Aorta (tissue), 5 donors: ENCODE results near the gene BSG. TPM values are rescaled to one million over a fixed set of nuclear protein-coding genes. Genes with fewer than 3 reads are reported as not detected.
"Not testable (repeated sequence)": the region's sequence is repeated elsewhere in the genome, so short reads cannot be mapped to it uniquely, and the experiment has no call there.

Experiments used
- ATAC-seq: fragments of 200-7000 bp; cut with Tn5 transposase; one replicate; pipeline ENCODE4 v1.9.1; 2022; ENCODE audit warnings: moderate library complexity; ENCODE audit not compliant: low FRiP score
- DNase-seq, 2 donors: peaks; one replicate each; pipeline ENCODE4 v3.0.0-alpha.2; 2020
- H3K27ac ChIP-seq, 2 donors: one replicate each; pipeline ENCODE4 v1.5.1; 2013; ENCODE audit warnings: low read length in 2 of 2, mild to moderate bottlenecking in 2 of 2, moderate library complexity in 2 of 2, control low read depth in 1 of 2, inconsistent platforms in 1 of 2, low read depth in 1 of 2
- H3K27me3 ChIP-seq, 2 donors: one replicate each; pipeline ENCODE4 v1.6.1; 2013; ENCODE audit warnings: control low read depth in 1 of 2, low read length in 1 of 2, mild to moderate bottlenecking in 1 of 2, moderate library complexity in 1 of 2; ENCODE audit not compliant: insufficient read depth in 2 of 2, control insufficient read depth in 1 of 2
- H3K36me3 ChIP-seq, 2 donors: one replicate each; pipeline ENCODE4 v1.6.1; 2013; ENCODE audit warnings: control low read depth in 1 of 2, low read length in 1 of 2, mild to moderate bottlenecking in 1 of 2; ENCODE audit not compliant: insufficient read depth in 2 of 2, control insufficient read depth in 1 of 2
- H3K4me1 ChIP-seq, 2 donors: one replicate each; pipeline ENCODE4 v1.6.1; 2013; ENCODE audit warnings: low read length in 2 of 2, control low read depth in 1 of 2, mild to moderate bottlenecking in 1 of 2, moderate library complexity in 1 of 2; ENCODE audit not compliant: insufficient read depth in 2 of 2, control insufficient read depth in 1 of 2
- H3K4me3 ChIP-seq, 2 donors: one replicate each; pipeline ENCODE4 v1.5.1; 2013; ENCODE audit warnings: low read length in 2 of 2, control low read depth in 1 of 2, mild to moderate bottlenecking in 1 of 2
- H3K9me3 ChIP-seq: one replicate; pipeline ENCODE4 v1.6.1; 2013; ENCODE audit warnings: mild to moderate bottlenecking, low read length; ENCODE audit not compliant: control insufficient read depth
- WGBS, 2 donors: extraction: QIAGEN DNeasy Blood & Tissue Kit; methylation state at CpG; one replicate each; pipeline ENCODE4 v1.1.7; 2013; 5-methylcytosine and 5-hydroxymethylcytosine counted together
- intact Hi-C, 2 donors: fragments of 100-400 bp; cut with DNase I; formaldehyde crosslinking; loops; one replicate each; pipeline versions ENCODE4 v1.14.2 to v1.15.0; 2022
- polyA plus RNA-seq, 2 donors: library from polyadenylated mRNA; stranded (reverse); fragments of 200-250 nt; gene quantifications; one replicate each; pipeline ENCODE4 v1.2.3, GENCODE V29; 2013
- total RNA-seq, 2 donors: library from RNA; stranded (reverse); fragmentation: NEBNext Ultra II Directional; extraction: Animal tissue kit (Norgen Biotek cat#: 25700); gene quantifications; one replicate each; pipeline ENCODE4 v1.2.1, GENCODE V29; 2021
- donor health status: healthy with polysubstance abuse.
- donor health status: Bipolar disorder and iron deficiency.
- donor health status: DM: no; HTN: no; CAD: no.
- donor health status: DM: no; HTN: no; CAD: no.
- donor health status: DM: yes; HTN: yes; CAD: no.

BSG gene
- total and polyA plus RNA-seq, 4 donors: 239 to 436 (median 272) TPM

GRCh38 chr19:623974-624373 lies 51.6 kb downstream of the BSG start:
- intact Hi-C loops: no loop called here
- no peaks in the 10 kb centered on the region for H3K4me1 ChIP-seq
- H3K4me3 ChIP-seq: no peak overlapping the region
- 78 to 79% methylated on average over 24 of the region's 24 CpGs for WGBS, 2 donors
- no peak for DNase-seq
- H3K36me3 ChIP-seq: peaks cover 0 to 8% of the 10 kb centered on the region in 2 donors
- no peaks in the 10 kb centered on the region for H3K9me3 ChIP-seq
- no peak overlapping the region for H3K27ac ChIP-seq
- H3K27me3 ChIP-seq: no peaks in the 10 kb centered on the region
- ATAC-seq: no peak

DNA sequence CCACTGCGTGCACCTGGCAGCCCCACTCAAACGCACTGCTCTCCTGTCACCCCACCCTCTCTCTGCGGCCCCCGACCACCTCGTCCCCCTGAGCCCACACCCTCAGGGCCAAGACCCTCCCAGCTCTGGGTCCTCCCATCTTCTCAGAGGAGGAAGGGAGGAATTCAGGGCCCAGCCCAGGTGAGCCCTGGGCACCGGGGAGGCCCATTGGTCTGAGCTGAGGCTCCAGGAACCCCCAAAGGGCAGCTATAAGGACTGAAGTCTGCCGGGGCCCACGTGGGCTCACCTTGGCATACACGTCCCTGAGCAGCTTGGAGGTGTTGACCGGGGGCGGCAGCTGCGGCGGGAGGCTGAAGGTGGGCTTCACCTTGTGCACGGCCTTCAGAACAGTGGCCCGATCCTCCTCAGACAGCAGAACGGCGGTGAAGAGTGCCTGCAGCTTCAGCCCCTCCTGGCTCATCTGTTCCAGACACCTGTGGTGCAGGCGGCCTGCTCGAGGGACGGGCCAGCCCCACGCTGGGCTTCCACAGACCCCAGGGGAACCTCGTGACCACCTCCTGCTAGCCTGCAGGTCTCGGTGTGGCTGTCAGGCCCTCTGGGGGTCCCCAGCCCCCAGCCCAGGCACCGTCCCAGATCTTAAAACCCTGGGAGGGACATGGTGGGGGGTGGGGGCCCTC lies 52.2 kb downstream of the BSG start:
- H3K4me1 ChIP-seq: no peaks in the 10 kb centered on the region
- ATAC-seq (no peak), DNase-seq (no peak)
- H3K36me3 ChIP-seq: peaks cover 0 to 7% of the 10 kb centered on the region in 2 donors
- H3K27ac ChIP-seq: no peak overlapping the region
- WGBS, 2 donors: 90 to 91% methylated on average over 24 of the region's 24 CpGs
- H3K27me3 ChIP-seq: no peaks in the 10 kb centered on the region
- intact Hi-C loops: no loop called here
- H3K4me3 ChIP-seq: no peak overlapping the region
- H3K9me3 ChIP-seq: no peaks in the 10 kb centered on the region

DNA sequence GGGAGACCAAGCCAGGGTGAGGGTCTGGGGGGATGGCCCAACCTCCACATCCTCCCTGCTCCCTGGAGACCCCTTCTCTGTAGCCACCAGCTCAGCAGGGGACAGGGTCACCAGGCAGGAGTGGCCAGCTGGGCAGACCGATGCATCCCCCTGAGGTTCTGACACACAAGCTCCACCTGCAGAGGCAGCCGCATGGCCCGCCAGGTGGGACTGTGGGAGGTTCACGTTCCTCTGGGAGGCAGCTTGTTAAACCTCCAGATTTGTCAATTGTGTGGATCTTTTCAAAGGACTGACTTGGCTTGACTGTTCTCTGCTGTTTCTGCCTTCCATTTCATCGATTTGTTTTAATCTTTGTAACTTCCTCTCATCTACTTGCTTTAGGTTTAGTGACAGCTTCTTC lies 52.9 kb downstream of the BSG start:
- H3K9me3 ChIP-seq: no peaks in the 10 kb centered on the region
- 85 to 92% methylated on average over 5 of the region's 5 CpGs for WGBS, 2 donors
- no peak for DNase-seq
- ATAC-seq: no peak
- intact Hi-C loops: no loop called here
- peaks cover 0 to 5% of the 10 kb centered on the region in 2 donors for H3K36me3 ChIP-seq
- no peaks in the 10 kb centered on the region for H3K4me1 ChIP-seq
- no peak overlapping the region for H3K27ac ChIP-seq
- no peaks in the 10 kb centered on the region for H3K27me3 ChIP-seq
- H3K4me3 ChIP-seq: no peak overlapping the region

- H3K4me3 ChIP-seq, intact Hi-C loops, ATAC-seq, H3K27ac ChIP-seq, H3K27me3 ChIP-seq, H3K4me1 ChIP-seq, DNase-seq, H3K9me3 ChIP-seq, H3K36me3 ChIP-seq: not testable (repeated sequence)
- 96% methylated on average over 7 of the region's 7 CpGs for WGBS, 2 donors
Observed at GRCh38 chr19:626566-626965, 54.2 kb downstream of the BSG start.

GRCh38 chr19:628168-628567 lies 55.8 kb downstream of the BSG start:
- WGBS, 2 donors: 88 to 89% methylated on average over 19 of the region's 19 CpGs
- DNase-seq: no peak
- H3K27me3 ChIP-seq: no peaks in the 10 kb centered on the region
- intact Hi-C loops: no loop called here
- no peak for ATAC-seq
- no peaks in the 10 kb centered on the region for H3K9me3 ChIP-seq
- peaks cover 0 to 2% of the 10 kb centered on the region in 2 donors for H3K36me3 ChIP-seq
- H3K4me1 ChIP-seq: no peaks in the 10 kb centered on the region
- no peak overlapping the region for H3K4me3 ChIP-seq
- H3K27ac ChIP-seq: no peak overlapping the region

DNA sequence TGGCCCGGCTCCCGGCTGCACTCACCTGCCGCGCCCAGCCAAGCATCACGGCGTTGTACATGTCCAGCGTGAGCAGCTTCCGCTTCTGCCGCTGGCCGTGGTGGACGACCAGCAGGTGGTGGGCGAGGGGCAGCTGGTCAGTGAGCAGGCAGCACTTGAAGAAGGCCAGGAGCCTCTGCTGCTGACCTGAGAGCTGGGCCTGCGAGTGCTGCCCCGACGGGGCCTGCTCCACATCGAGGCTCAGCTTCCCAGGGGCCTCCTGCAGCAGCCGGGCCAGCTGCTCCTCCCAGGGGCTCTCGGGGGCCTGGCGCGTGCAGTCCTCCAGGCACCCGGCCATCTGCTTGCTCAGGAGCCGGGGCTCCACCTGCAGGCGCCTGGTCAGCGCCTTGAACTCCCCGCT lies 57.1 kb downstream of the BSG start:
- ATAC-seq, H3K36me3 ChIP-seq, H3K27me3 ChIP-seq, H3K27ac ChIP-seq, H3K4me1 ChIP-seq, DNase-seq, H3K9me3 ChIP-seq, intact Hi-C loops, H3K4me3 ChIP-seq: not testable (repeated sequence)
- WGBS, 2 donors: 73 to 76% methylated on average over 22 to 25 of the region's 25 CpGs

DNA sequence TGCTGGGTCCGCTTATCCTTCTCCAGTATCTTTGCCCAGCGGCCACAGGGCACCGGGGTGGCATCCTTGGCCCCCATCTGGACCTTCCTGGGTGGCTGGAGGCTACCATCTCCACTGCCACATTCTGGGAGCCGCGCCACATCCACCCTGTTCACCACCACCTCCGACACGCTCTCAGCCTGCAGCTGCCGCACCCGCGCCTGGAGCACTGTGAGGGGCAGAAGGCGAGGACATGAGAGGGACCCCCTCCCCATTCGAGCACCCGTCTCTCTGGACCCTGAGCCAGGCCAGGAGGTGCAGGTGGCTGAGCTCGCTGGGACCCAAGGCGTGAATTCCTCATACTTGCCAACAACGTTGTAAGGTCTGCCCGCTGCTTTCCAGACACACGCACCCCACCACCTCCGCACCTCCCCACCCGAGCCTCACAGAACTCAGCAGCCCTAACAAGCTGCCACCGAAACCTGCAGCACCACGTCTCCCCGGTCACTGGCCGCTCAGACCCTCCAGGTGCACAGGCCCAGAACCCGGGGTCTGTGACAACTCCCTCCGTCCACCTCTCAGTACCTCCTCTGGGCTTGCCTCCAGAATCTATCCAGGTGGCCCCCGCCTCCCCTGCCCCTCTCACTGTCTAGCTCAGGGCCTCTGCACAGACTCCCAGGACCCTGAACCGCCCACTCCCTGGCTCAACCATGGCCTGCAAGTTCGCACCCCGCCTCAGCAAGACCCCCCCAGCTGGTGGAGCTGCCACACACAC lies 57.7 kb downstream of the BSG start:
- intact Hi-C loops: no loop called here
- WGBS, 2 donors: 92 to 93% methylated on average over 30 of the region's 30 CpGs
- H3K4me1 ChIP-seq: no peaks in the 10 kb centered on the region

GRCh38 chr19:632579-633067 lies 60.2 kb downstream of the BSG start:
- Histone ChIP-seq H3K4me1 (no peaks in the 10 kb centered on the region), H3K36me3 (peaks cover 0 to 2% of the 10 kb centered on the region in 2 donors), H3K27ac (no peak overlapping the region), H3K27me3 (no peaks in the 10 kb centered on the region), H3K9me3 (no peaks in the 10 kb centered on the region), H3K4me3 (peak overlapping the region; percentile 67 to 72)
- DNase-seq (no peak), ATAC-seq (no peak)
- intact Hi-C loops: no loop called here
- 5 to 6% methylated on average over 28 to 35 of the region's 35 CpGs for WGBS, 2 donors

More for the DNA sequence above, 57.7 kb downstream of the BSG start:
- no peak overlapping the region for H3K27ac ChIP-seq
- no peaks in the 10 kb centered on the region for H3K27me3 ChIP-seq
- DNase-seq: no peak
- H3K9me3 ChIP-seq: no peaks in the 10 kb centered on the region
- peaks cover 0 to 2% of the 10 kb centered on the region in 2 donors for H3K36me3 ChIP-seq
- ATAC-seq: no peak
- no peak overlapping the region for H3K4me3 ChIP-seq
